ENCODE results near the gene KCNIP2. TPM values are rescaled to one million over a fixed set of nuclear protein-coding genes. Genes with fewer than 3 reads are reported as not detected.

KCNIP2 gene
- total and polyA plus RNA-seq, 2 of the 13 experiments (the other 11 are each of a cell fraction or from before 2014, with no cell fraction given), result 0.42 to 0.70 TPM

DNA sequence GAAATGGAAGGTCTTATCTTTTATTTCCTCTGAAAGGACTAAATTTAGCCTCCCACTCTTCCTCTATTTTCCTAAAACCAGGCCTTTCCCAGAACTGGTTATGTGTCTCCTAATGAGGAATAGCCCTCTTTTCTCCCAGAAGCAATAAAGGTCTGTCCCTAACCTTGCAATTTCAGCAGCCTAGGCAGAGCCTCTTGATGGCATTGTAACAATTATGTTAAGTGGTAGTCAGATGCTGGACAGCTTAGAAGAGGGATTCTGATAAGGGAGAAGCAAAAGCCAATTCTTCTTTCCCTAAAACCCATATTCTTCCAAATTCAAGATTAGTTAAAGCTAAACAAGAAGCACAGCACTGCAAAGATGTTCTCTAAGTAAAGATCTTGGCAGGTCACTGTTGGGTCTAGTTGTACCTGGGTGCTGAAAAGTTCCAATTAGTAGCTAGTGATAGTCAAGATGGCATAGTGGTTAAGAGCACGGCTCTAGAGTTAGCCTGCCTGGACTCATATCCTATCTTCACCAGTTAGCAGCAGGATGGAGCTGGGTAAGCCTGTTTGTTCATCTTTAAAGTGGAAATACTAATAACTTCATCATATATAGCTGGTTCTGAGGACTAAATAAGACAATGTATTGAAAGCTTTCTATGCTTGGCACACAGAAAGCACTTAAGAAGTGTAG lies 14.3 kb upstream of the KCNIP2 start:
- 0% methylated on average over 1 of the region's 1 CpG for WGBS (ENCODE audit: low lambda C conversion rate)
- H3K79me2 ChIP-seq (ENCODE audit: insufficient read depth, low read length), result no peaks in the 10 kb centered on the region
- FAIRE-seq, result no peak
- POLR2A ChIA-PET, result interaction anchor here (1.2 kb wide), 1 partner anchor 39 kb away, joined by 3 read pairs; no protein-coding TSS in a partner anchor
- no peak overlapping the region for H3K4me3 ChIP-seq (replicated peaks in 1 of 3; ENCODE audit: insufficient read depth in 1 of 3, low read depth in 2 of 3, low read length in 3 of 3)
- no peaks in the 10 kb centered on the region for H3K27me3 ChIP-seq (ENCODE audit: control insufficient read depth in 1 of 2, insufficient read depth in 2 of 2, low read length in 2 of 2)
- no peak for DNase-seq (ENCODE audit: low spot score)
- CTCF ChIA-PET (ENCODE audit: low intra/inter-chr PET ratio, low total read pairs), result no interaction called here
- no peak overlapping the region for H3K9ac ChIP-seq (ENCODE audit: insufficient read depth, low read depth, low read length)
- peaks cover 6% of the 10 kb centered on the region; the same call in 1 of the 2 replicates for H3K4me1 ChIP-seq (ENCODE audit: insufficient read depth, low read length)
- intact Hi-C loops (cut with micrococcal nuclease; ENCODE audit: unreplicated experiment), result no loop called here
- H3K4me2 ChIP-seq (ENCODE audit: low read depth, low read length), result no peak overlapping the region
- no TSS peak for BruUV-seq (replicated peaks)
- no peaks in the 10 kb centered on the region for H3K9me3 ChIP-seq (ENCODE audit: low read length)
- no peak overlapping the region for H2AFZ ChIP-seq (ENCODE audit: low read length)
- no peak for ATAC-seq
- TF ChIP-seq, protein P1, sequence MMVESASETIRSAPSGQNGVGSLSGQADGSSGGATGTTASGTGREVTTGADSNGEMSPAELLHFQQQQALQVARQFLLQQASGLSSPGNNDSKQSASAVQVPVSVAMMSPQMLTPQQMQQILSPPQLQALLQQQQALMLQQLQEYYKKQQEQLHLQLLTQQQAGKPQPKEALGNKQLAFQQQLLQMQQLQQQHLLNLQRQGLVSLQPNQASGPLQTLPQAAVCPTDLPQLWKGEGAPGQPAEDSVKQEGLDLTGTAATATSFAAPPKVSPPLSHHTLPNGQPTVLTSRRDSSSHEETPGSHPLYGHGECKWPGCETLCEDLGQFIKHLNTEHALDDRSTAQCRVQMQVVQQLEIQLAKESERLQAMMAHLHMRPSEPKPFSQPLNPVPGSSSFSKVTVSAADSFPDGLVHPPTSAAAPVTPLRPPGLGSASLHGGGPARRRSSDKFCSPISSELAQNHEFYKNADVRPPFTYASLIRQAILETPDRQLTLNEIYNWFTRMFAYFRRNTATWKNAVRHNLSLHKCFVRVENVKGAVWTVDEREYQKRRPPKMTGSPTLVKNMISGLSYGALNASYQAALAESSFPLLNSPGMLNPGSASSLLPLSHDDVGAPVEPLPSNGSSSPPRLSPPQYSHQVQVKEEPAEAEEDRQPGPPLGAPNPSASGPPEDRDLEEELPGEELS (CRISPR knock-in tag; IDR thresholded peaks at IDR 0.05), result no peak
- TF ChIP-seq ZNF510 (CRISPR knock-in tag; IDR thresholded peaks at IDR 0.05; ENCODE audit: low read depth) (no peak), ZNF570 (CRISPR knock-in tag; IDR thresholded peaks at IDR 0.05; ENCODE audit: borderline replicate concordance) (no peak), DNMT3B (CRISPR knock-in tag; conservative IDR thresholded peaks at IDR 0.05) (no peak), CAMTA2 (CRISPR knock-in tag; IDR thresholded peaks at IDR 0.05; ENCODE audit: borderline replicate concordance) (no peak), ZNF775 (CRISPR knock-in tag; IDR thresholded peaks at IDR 0.05; ENCODE audit: borderline replicate concordance) (no peak), TBP (CRISPR knock-in tag; IDR thresholded peaks at IDR 0.05) (no peak), FOXM1 (CRISPR knock-in tag; IDR thresholded peaks at IDR 0.05) (no peak), NFYC (CRISPR knock-in tag; IDR thresholded peaks at IDR 0.05) (no peak), YY1 (IDR thresholded peaks at IDR 0.05; ENCODE audit: insufficient read depth, insufficient replicate concordance, low read depth, low read length) (no peak)
- H3K27ac ChIP-seq (ENCODE audit: extremely low read length, insufficient read depth, low read length), result no peak overlapping the region
- no peaks in the 10 kb centered on the region for H3K36me3 ChIP-seq (replicated peaks in 1 of 2; ENCODE audit: control insufficient read depth in 1 of 2, insufficient read depth in 2 of 2, low read length in 2 of 2)
- H4K20me1 ChIP-seq (ENCODE audit: insufficient read depth, low read length), result no peaks in the 10 kb centered on the region
- in situ Hi-C loops (cut with HindIII; ENCODE audit: extremely low pct_ligation_motif_present, low pct_unique_long_range_greater_than_20kb), result no loop called here
